Fibroblast of lung (primary cell): ENCODE results near the gene STIM1.

Experiments
- CTCF ChIP-seq, 2 donors: IDR thresholded peaks in 1 of 2; conservative IDR thresholded peaks in 1 of 2; 1 replicate in 1 of 2; 2 replicates in 1 of 2; pipeline ENCODE4 v1.5.1; 2011 to 2012; ENCODE audit warnings: low read length in 2 of 2, control low read depth in 1 of 2, inconsistent platforms in 1 of 2, low read depth in 1 of 2, mild to moderate bottlenecking in 1 of 2
- EZH2 ChIP-seq: IDR thresholded peaks from 2 replicates; pipeline ENCODE4 v1.5.1; 2012; ENCODE audit warnings: low read length, control low read depth, mild to moderate bottlenecking; ENCODE audit errors: missing control alignments

- TF ChIP-seq CTCF (conservative IDR thresholded peaks at IDR 0.05 in 1 of 2, IDR thresholded peaks at IDR 0.05 in 1 of 2; ENCODE audit: low read depth in 1 of 2, low read length in 2 of 2): no peak
- no peak for TF ChIP-seq EZH2
Observed at GRCh38 chr11:3920148-3920852, 64.8 kb downstream of the STIM1 start.
